B cell (primary cell): Measurements from ENCODE around the gene TMEM45A. TPM values are rescaled to one million over a fixed set of nuclear protein-coding genes. Genes with fewer than 3 reads are reported as not detected.

Experiments
- ATAC-seq: fragments of 200-7000 bp; cut with Tn5 transposase; one replicate; pipeline ENCODE4 v1.10.0; 2021; ENCODE audit warnings: low read depth, mild to moderate bottlenecking, moderate number of reproducible peaks, moderate library complexity
- CTCF ChIA-PET: fragments of 350-600 bp; sonication (Branson Sonifier 250); formaldehyde crosslinking; loops from one replicate; lab custom pipeline; 2021; ENCODE audit warnings: antibody characterized with exemption, inconsistent platforms; lab: Charles Lee
- POLR2A ChIA-PET: fragments of 350-600 bp; sonication (Branson Sonifier 250); formaldehyde crosslinking; loops from one replicate; lab custom pipeline; 2021; ENCODE audit warnings: antibody characterized with exemption; lab: Charles Lee
- DNase-seq: peaks from one replicate; pipeline ENCODE4 v3.0.0; 2013
- H2AFZ ChIP-seq: 2 replicates; pipeline ENCODE4 v1.6.1; 2012; ENCODE audit warnings: mild to moderate bottlenecking, low read depth, low read length; ENCODE audit not compliant: insufficient read depth, poor library complexity, severe bottlenecking
- H3K27ac ChIP-seq, 2 donors: 1 replicate in 1 of 2; 2 replicates in 1 of 2; pipeline ENCODE4 v1.5.1; 2012 to 2013; ENCODE audit warnings: low read length in 2 of 2, mild to moderate bottlenecking in 2 of 2, moderate library complexity in 1 of 2
- H3K27me3 ChIP-seq, 4 experiments: fragments of 200-600 bp in 1 of 4; sonication (generic) in 1 of 4; replicated peaks in 1 of 4; 1 replicate in 2 of 4; 2 replicates in 2 of 4; pipeline versions ENCODE4 v1.6.1 to v1.7.0; 2013 to 2016; ENCODE audit warnings: low read length in 3 of 4, mild to moderate bottlenecking in 2 of 4, mixed read lengths in 1 of 4, moderate library complexity in 1 of 4; ENCODE audit not compliant: insufficient read depth in 4 of 4, control insufficient read depth in 3 of 4; ENCODE audit errors: control extremely low read depth in 1 of 4
- H3K36me3 ChIP-seq, 2 experiments: replicated peaks in 1 of 2; 1 replicate in 1 of 2; 2 replicates in 1 of 2; pipeline versions ENCODE4 v1.6.1 to v1.7.1; 2013; ENCODE audit warnings: low read length in 1 of 2; ENCODE audit not compliant: insufficient read depth in 2 of 2, control insufficient read depth in 1 of 2; ENCODE audit errors: control extremely low read depth in 1 of 2, extremely low read depth in 1 of 2
- H3K4me1 ChIP-seq, 2 donors: fragments of 200-600 bp in 1 of 2; sonication (generic) in 1 of 2; 1 replicate in 1 of 2; 2 replicates in 1 of 2; pipeline versions ENCODE4 v1.5.1 to v1.6.1; 2013 to 2017; ENCODE audit warnings: low read length in 2 of 2; ENCODE audit not compliant: control insufficient read depth in 2 of 2, insufficient read depth in 2 of 2
- H3K4me2 ChIP-seq: replicated peaks from 2 replicates; pipeline ENCODE3; 2012; ENCODE audit warnings: mild to moderate bottlenecking, low read depth, low read length; ENCODE audit not compliant: poor library complexity, severe bottlenecking
- H3K4me3 ChIP-seq, 5 experiments: fragments of 200-600 bp in 1 of 5; sonication (generic) in 1 of 5; 1 replicate in 3 of 5; 2 replicates in 2 of 5; pipeline versions ENCODE4 v1.5.1 to v1.7.0; 2011 to 2016; ENCODE audit warnings: low read length in 4 of 5, mild to moderate bottlenecking in 4 of 5, low read depth in 2 of 5, control low read depth in 1 of 5, moderate library complexity in 1 of 5; ENCODE audit not compliant: insufficient read depth in 1 of 5; ENCODE audit errors: control extremely low read depth in 1 of 5, extremely low read depth in 1 of 5
- H3K79me2 ChIP-seq: fragments of 200-600 bp; sonication (generic); one replicate; pipeline ENCODE4 v1.6.0; 2016; ENCODE audit warnings: low read length; ENCODE audit not compliant: control insufficient read depth, insufficient read depth
- H3K9ac ChIP-seq: fragments of 200-600 bp; sonication (generic); 2 replicates; pipeline ENCODE4 v1.6.1; 2017; ENCODE audit warnings: mild to moderate bottlenecking, low read length, moderate library complexity
- H3K9me3 ChIP-seq, 3 donors: one replicate each; pipeline versions ENCODE4 v1.6.1 to v1.7.1; 2013; ENCODE audit warnings: low read length in 2 of 3; ENCODE audit not compliant: control insufficient read depth in 2 of 3, insufficient read depth in 1 of 3; ENCODE audit errors: control extremely low read depth in 1 of 3
- H4K20me1 ChIP-seq: 2 replicates; pipeline ENCODE4 v1.6.0; 2012; ENCODE audit warnings: mild to moderate bottlenecking, low read length; ENCODE audit not compliant: insufficient read depth, control insufficient read depth, poor library complexity, severe bottlenecking
- H3K27ac Mint-ChIP-seq: one replicate; pipeline ENCODE4 v1.8.0; 2021; ENCODE audit warnings: mixed read lengths
- H3K27me3 Mint-ChIP-seq: one replicate; pipeline ENCODE4 v1.8.0; 2021; ENCODE audit warnings: mixed read lengths
- H3K4me1 Mint-ChIP-seq: one replicate; pipeline ENCODE4 v1.8.0; 2021; ENCODE audit warnings: mixed read lengths
- H3K4me3 Mint-ChIP-seq: one replicate; pipeline ENCODE4 v1.8.0; 2021; ENCODE audit warnings: mixed read lengths
- H3K9me3 Mint-ChIP-seq: one replicate; pipeline ENCODE4 v1.8.0; 2022; ENCODE audit warnings: mixed read lengths; ENCODE audit not compliant: insufficient read depth
- CTCF ChIP-seq: fragments of 200-600 bp; IDR thresholded peaks from one replicate; pipeline ENCODE4 v1.8.0; 2022; ENCODE audit warnings: antibody characterized with exemption, mild to moderate bottlenecking
- EZH2 ChIP-seq: IDR thresholded peaks from 2 replicates; pipeline ENCODE4 v1.6.1; 2012; ENCODE audit warnings: borderline replicate concordance, low read depth, mild to moderate bottlenecking, moderate library complexity, low read length; ENCODE audit not compliant: insufficient read depth, poor library complexity, severe bottlenecking
- WGBS: methylation state at CpG from one replicate; pipeline ENCODE4 v1.1.5; 2013; ENCODE audit warnings: missing lambda C conversion rate; ENCODE audit not compliant: insufficient coverage; 5-methylcytosine and 5-hydroxymethylcytosine counted together
- intact Hi-C: fragments of 100-400 bp; cut with micrococcal nuclease; formaldehyde crosslinking; loops from one replicate; pipeline ENCODE4 v1.10.0; 2022
- polyA plus RNA-seq: library from polyadenylated mRNA; depleted of rRNA; stranded (reverse); fragments of >200 nt; gene quantifications from 2 replicates; pipeline ENCODE4 v1.2.3, GENCODE V29; 2012
- total RNA-seq, 2 donors: library from RNA; stranded (reverse); fragments of 120-200 nt in 1 of 2; gene quantifications; 1 replicate in 1 of 2; 2 replicates in 1 of 2; pipeline versions ENCODE4 v1.2.3 to v1.2.4, GENCODE V29; 2013 to 2022

Gene TMEM45A
- total and polyA plus RNA-seq, 2 donors (not counting 1 experiment from before 2014, with no cell fraction given): 0.20 TPM; not detected in 1

- TF ChIP-seq EZH2: no peak
- no peak for TF ChIP-seq CTCF
- H3K4me1 Mint-ChIP-seq: no peaks in the 10 kb centered on the region
- no peak overlapping the region for H3K27ac Mint-ChIP-seq
- ChIA-PET POLR2A (no interaction called here), CTCF (no interaction called here)
- H3K79me2 ChIP-seq: no peaks in the 10 kb centered on the region
- H3K4me2 ChIP-seq: no peak overlapping the region
- H3K9ac ChIP-seq: no peak overlapping the region
- 100% methylated on average over 1 of the region's 4 CpGs for WGBS
- no peak overlapping the region for H3K4me3 Mint-ChIP-seq
- no peaks in the 10 kb centered on the region for H3K9me3 ChIP-seq
- H3K4me3 ChIP-seq: no peak overlapping the region
- no peak for ATAC-seq
- no peaks in the 10 kb centered on the region for H3K27me3 Mint-ChIP-seq
- DNase-seq: no peak
- H3K9me3 Mint-ChIP-seq: no peaks in the 10 kb centered on the region
- no peaks in the 10 kb centered on the region for H3K27me3 ChIP-seq
- H3K36me3 ChIP-seq: no peaks in the 10 kb centered on the region
- no peak overlapping the region for H3K27ac ChIP-seq
- H3K4me1 ChIP-seq: no peaks in the 10 kb centered on the region
- no peaks in the 10 kb centered on the region for H4K20me1 ChIP-seq
- intact Hi-C loops: no loop called here
- H2AFZ ChIP-seq: no peak overlapping the region
These were observed 37.7 kb upstream of the TMEM45A start for GRCh38 chr3:100454677-100455076.

GRCh38 chr3:100455841-100456550, 36.4 kb upstream of the TMEM45A start:
- WGBS: 71% methylated on average over 1 of the region's 2 CpGs
- Mint-ChIP-seq H3K9me3 (no peaks in the 10 kb centered on the region), H3K27me3 (no peaks in the 10 kb centered on the region), H3K4me3 (no peak overlapping the region), H3K4me1 (no peaks in the 10 kb centered on the region), H3K27ac (no peak overlapping the region)
- TF ChIP-seq CTCF (no peak), EZH2 (no peak)
- Histone ChIP-seq H3K27ac (no peak overlapping the region), H3K4me3 (no peak overlapping the region), H3K4me1 (no peaks in the 10 kb centered on the region), H4K20me1 (no peaks in the 10 kb centered on the region), H3K36me3 (no peaks in the 10 kb centered on the region), H3K79me2 (no peaks in the 10 kb centered on the region), H3K27me3 (no peaks in the 10 kb centered on the region), H3K9ac (no peak overlapping the region), H2AFZ (no peak overlapping the region), H3K4me2 (no peak overlapping the region), H3K9me3 (no peaks in the 10 kb centered on the region)
- DNase-seq (no peak), ATAC-seq (no peak)
- ChIA-PET POLR2A (no interaction called here), CTCF (no interaction called here)
- intact Hi-C loops: no loop called here
